Daoy (cell line): Measurements from ENCODE around the gene SHMT1. TPM values are rescaled to one million over a fixed set of nuclear protein-coding genes. Genes with fewer than 3 reads are reported as not detected.
"Not testable (repeated sequence)": the region's sequence is repeated elsewhere in the genome, so short reads cannot be mapped to it uniquely, and the experiment has no call there.

ENCODE experiments used
- DNase-seq: peaks from one replicate; pipeline ENCODE4 v3.0.0-alpha.2; 2015; ENCODE audit warnings: low read depth
- total RNA-seq: library from RNA; depleted of rRNA; stranded (reverse); fragments of >200 nt; shearing (Covaris generic); gene quantifications from 2 replicates; pipeline ENCODE4 v1.2.3, GENCODE V29; 2014

Gene SHMT1
- total RNA-seq, 1 experiment from 2014 or later = 33.7 TPM

GRCh38 chr17:18324140-18325050 is 39.0 kb downstream of the SHMT1 start:
- no peak for DNase-seq

GRCh38 chr17:18323507-18324139 is 39.7 kb downstream of the SHMT1 start:
- DNase-seq = no peak

DNA sequence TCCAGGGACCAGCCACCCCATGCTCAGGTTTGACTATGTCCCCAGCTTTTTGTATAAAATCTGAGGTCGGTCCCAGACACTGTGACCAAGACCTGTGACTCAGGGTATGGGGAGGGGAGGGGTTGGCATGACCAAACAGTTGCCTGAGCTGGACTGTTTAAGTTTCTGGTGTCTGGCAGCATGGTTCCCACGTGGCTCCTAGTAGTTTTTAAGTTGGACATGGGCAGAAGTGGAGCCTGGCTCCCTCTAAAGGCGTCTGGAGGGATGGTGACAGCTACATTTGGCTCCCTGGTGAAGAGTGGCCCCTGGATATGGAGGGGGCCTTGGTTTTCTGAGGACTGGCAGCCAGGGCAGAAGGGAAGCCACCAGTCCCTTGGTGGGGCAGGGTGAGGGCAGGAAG is 40.3 kb downstream of the SHMT1 start:
- DNase-seq = peak; percentile 34

- no peak for DNase-seq
Measured at GRCh38 chr17:18322522-18322921, 40.8 kb downstream of the SHMT1 start.

GRCh38 chr17:18321309-18321708 is 42.0 kb downstream of the SHMT1 start:
- peak; percentile 21 for DNase-seq

DNA sequence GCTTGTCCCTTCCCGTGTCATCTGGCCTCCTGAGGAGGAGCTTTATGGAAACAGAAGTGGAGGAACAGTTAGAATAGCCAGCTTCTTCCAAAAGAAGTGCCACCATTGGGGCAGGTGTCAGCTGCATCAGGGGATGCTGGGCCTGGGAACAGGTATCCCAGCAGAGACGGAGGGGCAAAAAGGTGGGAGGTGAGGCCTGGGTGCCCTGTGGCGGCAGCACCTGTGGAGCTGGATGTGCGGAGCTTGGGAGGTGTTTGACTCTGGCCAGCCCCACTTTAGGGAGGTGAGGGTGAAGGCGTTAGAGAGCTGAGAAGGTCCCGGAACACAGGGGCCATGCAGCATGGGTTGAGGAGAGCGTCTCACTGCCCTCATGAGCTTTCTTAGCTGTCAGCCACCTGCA is 43.0 kb downstream of the SHMT1 start:
- DNase-seq = no peak

DNA sequence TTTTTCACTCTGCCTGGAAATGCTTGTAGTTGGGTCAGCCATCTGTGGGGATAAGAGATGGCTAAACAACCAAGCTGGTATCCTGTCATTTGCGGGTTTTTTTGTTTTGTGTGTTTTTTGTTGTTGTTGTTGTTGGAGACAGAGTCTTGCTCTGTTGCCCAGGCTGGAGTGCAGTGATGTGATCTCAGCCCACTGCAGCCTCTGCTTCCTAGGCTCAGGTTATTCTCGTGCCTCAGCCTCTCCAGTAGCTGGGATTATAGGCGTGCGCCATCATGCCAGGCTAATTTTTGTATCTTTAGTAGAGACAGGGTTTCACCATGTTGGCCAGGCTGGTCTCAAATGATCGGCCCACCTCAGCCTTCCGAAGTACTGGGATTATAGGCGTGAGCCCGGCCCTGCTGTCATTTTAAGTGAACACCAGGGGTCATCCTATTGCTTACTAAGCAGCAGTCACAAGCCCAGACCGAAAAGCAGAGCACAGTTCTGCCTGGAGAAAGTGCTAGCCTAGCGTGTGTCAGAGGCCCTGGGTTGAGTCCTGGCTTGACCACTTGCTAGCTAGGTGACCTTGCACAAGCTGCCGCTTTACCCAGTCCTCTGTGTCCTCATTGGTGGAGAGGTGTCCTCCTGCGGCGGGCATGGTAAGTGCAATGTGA is 43.6 kb downstream of the SHMT1 start:
- peak; percentile 23 for DNase-seq

DNA sequence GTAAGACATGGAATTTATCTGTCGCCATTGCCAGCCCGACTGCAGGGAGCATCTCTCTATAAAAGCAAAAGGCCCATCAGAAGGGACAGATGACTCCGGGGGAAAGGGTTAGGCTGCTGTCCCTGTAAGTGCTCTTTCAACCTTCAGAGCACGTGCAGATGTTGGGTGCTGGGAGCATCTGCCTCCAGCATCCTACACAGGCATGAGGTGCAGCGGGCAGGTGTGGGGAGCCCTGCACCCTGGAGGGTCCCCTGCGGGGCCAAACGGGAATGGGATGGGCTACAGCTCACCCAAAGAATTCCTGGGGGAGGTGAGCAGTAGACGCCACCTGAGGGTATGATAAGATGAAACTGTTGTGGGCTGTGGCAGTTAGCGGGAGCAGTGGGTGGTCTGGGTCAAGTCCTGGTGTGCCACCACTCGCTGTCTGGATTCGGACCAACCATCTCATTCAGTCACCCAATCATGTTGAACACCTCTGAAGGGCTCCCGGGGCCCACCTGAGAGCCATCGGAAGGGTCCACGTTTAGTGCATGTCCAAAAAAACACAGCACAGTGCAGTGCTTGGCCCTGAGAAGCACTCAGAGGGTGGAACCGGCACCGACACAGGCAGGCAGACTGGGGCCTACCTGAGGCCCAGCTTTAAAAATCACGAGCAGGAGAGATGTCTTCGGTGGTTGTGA is 44.4 kb downstream of the SHMT1 start:
- DNase-seq = no peak

- DNase-seq = no peak
Measured at GRCh38 chr17:18318117-18318516, 45.2 kb downstream of the SHMT1 start.

DNA sequence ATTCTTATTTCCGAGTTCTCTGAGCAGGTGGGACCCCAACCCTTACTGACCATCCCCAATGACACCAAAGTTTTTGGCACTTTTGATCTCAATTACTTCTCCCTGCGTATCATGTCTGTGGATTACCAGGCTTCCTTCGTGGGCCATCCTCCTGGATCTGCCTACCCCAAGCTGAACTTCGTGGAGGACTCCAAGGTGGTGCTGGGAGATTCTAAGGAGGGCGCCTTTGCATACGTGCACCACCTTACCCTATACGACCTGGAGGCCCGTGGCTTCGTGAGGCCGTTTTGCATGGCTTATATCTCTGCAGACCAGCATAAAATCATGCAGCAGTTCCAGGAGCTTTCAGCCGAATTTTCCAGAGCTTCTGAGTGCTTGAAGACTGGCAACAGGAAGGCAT is 47.4 kb downstream of the SHMT1 start:
- no peak for DNase-seq

GRCh38 chr17:18315562-18315922 is 47.8 kb downstream of the SHMT1 start:
- no peak for DNase-seq

DNA sequence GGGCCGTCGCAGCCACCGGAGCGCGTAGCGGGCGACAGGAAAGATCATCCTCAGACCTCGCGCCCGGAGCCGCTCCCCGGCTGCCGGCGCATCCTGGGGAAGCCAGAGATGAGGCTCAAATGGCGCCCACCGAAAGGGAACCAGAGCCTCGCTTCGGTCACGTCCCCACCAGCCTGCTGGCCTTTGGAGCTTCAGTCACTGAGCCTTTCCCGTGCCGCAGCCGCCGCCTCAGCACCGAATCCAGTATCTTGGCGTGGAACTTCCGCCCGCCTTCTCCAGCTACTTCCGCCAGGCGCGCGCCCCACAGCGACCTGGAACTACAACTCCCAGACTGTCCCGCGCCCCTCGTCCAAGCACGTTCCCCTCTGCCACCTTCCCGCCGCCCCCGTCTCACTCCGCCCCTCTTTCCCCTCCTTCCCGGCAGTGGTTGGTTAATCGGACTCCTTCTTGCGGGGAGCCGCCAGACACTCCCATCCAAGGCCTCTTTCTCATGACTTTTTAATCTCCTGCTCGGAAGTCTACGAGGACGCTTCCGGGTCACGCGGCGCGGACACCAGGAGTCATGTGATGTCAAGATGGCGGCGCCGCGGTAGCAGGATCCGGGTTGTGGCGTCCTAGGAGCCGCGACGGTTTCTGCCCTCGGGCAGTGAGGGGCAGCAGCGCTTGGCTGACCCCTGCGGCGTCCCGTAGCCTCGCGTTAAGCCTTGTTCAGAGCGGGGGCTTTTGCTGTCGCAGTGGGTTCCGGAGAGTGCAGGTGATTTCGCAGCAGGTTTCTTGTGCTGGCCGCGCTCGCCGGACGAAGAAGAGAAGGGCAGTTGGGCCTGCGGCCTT is 48.4 kb downstream of the SHMT1 start, which contains the start of the genes SMCR8 and TOP3A:
Gene SMCR8 (plus strand): TSS at position 563 of the 831 bp plus-strand sequence. CDS start 497 bp downstream, outside the sequence.
Gene TOP3A (minus strand): TSS at position 264 of the 831 bp plus-strand sequence. CDS start 216 bp downstream, at position 48.
- DNase-seq = peak; percentile 99

- DNase-seq = peak; percentile 22
Measured at GRCh38 chr17:18314059-18314730, 49.2 kb downstream of the SHMT1 start.

- no peak for DNase-seq
Measured at GRCh38 chr17:18309202-18309601, 54.1 kb downstream of the SHMT1 start.

DNA sequence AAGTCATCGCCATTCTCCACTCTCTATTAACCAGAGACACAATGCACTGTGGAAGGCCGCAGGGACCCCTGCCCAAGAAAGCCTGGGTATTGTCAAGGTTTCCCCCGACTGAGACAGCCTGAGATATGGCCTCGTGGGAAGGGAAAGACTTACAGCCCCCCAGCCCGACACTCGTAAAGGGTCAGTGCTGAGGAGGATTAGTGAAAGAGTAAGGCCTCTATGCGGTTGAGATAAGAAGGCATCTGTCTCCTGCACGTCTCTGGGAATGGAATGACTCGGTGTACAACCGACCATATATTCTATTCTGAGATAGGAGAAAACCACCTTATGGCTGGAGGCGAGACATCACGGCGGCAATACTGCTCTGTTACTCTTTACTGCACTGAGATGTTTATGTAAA is 60.1 kb downstream of the SHMT1 start:
- not testable (repeated sequence) for DNase-seq

GRCh38 chr17:18300725-18301480 is 62.4 kb downstream of the SHMT1 start:
- no peak for DNase-seq

DNA sequence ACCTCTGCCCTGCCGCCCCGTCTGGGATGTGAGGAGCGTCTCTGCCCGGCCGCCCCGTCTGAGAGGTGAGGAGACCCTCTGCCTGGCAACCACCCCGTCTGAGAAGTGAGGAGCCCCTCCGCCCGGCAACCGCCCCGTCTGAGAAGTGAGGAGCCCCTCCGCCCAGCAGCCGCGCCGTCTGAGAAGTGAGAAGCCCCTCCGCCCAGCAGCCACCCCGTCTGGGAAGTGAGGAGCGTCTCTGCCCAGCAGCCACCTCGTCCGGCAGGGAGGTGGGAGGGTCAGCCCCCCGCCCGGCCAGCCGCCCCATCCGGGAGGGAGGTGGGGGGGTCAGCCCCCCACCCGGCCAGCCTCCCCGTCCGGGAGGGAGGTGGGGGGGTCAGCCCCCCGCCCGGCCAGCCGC is 65.3 kb downstream of the SHMT1 start:
- not testable (repeated sequence) for DNase-seq

DNA sequence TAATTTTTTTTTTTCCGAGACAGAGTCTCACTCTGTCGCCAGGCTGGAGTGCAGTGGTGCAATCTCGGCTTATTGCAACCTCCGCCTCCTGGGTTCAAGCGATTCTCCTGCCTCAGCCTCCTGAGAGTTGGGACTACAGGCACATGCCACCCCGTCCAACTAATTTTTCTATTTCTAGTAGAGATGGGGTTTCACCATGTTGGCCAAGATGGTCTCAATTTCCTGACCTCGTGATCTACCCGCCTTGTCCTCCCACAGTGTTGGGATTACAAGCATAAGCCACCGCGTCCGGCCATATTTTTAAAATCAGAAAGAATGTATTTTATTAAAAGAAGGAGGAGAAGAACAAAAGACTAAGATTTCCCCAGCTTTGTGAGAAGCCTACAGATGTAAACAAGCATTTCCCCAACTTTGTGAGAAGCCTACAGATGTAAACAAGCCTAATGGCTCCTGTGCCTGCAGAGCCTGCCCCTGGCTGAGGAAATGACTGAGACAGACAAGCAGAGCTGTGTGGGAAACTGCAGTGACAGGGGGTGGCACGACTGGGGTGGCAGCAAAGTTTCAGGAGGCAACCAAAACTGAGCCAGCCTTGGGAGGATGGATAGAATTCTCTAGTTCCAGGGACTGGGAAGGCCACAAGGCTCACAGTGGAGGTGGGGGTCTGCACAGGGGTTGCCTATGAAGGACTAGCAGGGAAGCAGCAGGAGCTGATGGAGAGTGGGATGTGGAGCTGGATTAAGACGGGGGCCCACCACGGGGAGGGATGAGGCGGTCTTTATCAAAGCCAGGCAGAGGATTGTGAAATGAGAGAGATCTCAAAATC is 71.4 kb downstream of the SHMT1 start:
- DNase-seq = no peak

GRCh38 chr17:18285296-18285695 is 78.1 kb downstream of the SHMT1 start:
- DNase-seq = no peak
